PC-9 (cell line): ENCODE data around the gene FAM47A. TPM values are rescaled to one million over a fixed set of nuclear protein-coding genes. Genes with fewer than 3 reads are reported as not detected.

Experiments
- Bru-seq: library from RNA; stranded (reverse); fragments of 400-500 nt; gene quantifications from one replicate; lab custom pipeline; 2021; lab: Mats Ljungman, UMichigan
- BruChase-seq, 2 experiments: library from RNA; stranded (reverse); fragments of 400-500 nt; gene quantifications; one replicate each; lab custom pipeline; 2021; lab: Mats Ljungman, UMichigan
- BruUV-seq: library from RNA; stranded (reverse); fragments of 400-500 nt; replicated peaks from 2 replicates; lab custom pipeline; 2021; lab: Mats Ljungman, UMichigan
- CTCF ChIA-PET: fragments of 300-600 bp; sonication (Branson Sonifier 250); formaldehyde crosslinking; loops from one replicate; lab custom pipeline; 2022; ENCODE audit warnings: antibody characterized with exemption; lab: Charles Lee
- POLR2A ChIA-PET: fragments of 300-600 bp; sonication (Branson Sonifier 250); formaldehyde crosslinking; loops from one replicate; lab custom pipeline; 2022; ENCODE audit warnings: antibody characterized with exemption; ENCODE audit not compliant: unreplicated experiment; lab: Charles Lee
- DNase-seq, 2 experiments: peaks; one replicate each; pipeline versions ENCODE4 v3.0.0 to v3.0.0-alpha.2; 2015 to 2022; ENCODE audit warnings: mixed read lengths in 1 of 2
- H2AFZ ChIP-seq: fragments of 200-600 bp; sonication (generic); 2 replicates; pipeline ENCODE4 v1.8.1; 2017; ENCODE audit warnings: antibody characterized with exemption
- H3F3A ChIP-seq: fragments of 200-600 bp; sonication (generic); 2 replicates; pipeline ENCODE4 v1.8.1; 2017; ENCODE audit warnings: antibody characterized with exemption, mild to moderate bottlenecking, low read depth; ENCODE audit not compliant: insufficient read depth
- H3K27ac ChIP-seq: fragments of 200-600 bp; sonication (generic); 2 replicates; pipeline ENCODE4 v1.6.1; 2016; ENCODE audit warnings: mixed run types
- H3K27me3 ChIP-seq: fragments of 200-600 bp; sonication (generic); 2 replicates; pipeline ENCODE4 v1.6.1; 2016; ENCODE audit warnings: low read depth, mixed run types; ENCODE audit not compliant: insufficient read depth
- H3K36me3 ChIP-seq: fragments of 200-600 bp; sonication (generic); 2 replicates; pipeline ENCODE4 v1.6.1; 2016; ENCODE audit warnings: low read depth, mixed run types
- H3K4me1 ChIP-seq: fragments of 200-600 bp; sonication (generic); replicated peaks from 2 replicates; pipeline ENCODE4 v1.6.1; 2016; ENCODE audit warnings: mixed run types; ENCODE audit not compliant: insufficient read depth
- H3K4me2 ChIP-seq: fragments of 200-600 bp; sonication (generic); 2 replicates; pipeline ENCODE4 v1.6.1; 2017; ENCODE audit warnings: mixed run types
- H3K4me3 ChIP-seq: fragments of 200-600 bp; sonication (generic); 2 replicates; pipeline ENCODE4 v1.6.1; 2016; ENCODE audit warnings: mixed run types
- H3K79me2 ChIP-seq: fragments of 200-600 bp; sonication (generic); 2 replicates; pipeline ENCODE4 v1.6.1; 2017; ENCODE audit warnings: low read depth, mixed run types
- H3K9me2 ChIP-seq: fragments of 200-600 bp; sonication (generic); 2 replicates; pipeline ENCODE4 v1.8.1; 2017; ENCODE audit warnings: mild to moderate bottlenecking; ENCODE audit not compliant: insufficient read depth
- H3K9me3 ChIP-seq: fragments of 200-600 bp; sonication (generic); 2 replicates; pipeline ENCODE4 v1.8.1; 2016; ENCODE audit warnings: low read depth; ENCODE audit not compliant: insufficient read depth
- H4K20me1 ChIP-seq: fragments of 200-600 bp; sonication (generic); 2 replicates; pipeline ENCODE4 v1.8.1; 2017; ENCODE audit not compliant: insufficient read depth
- EZH2 ChIP-seq: fragments of 200-600 bp; sonication (generic); IDR thresholded peaks from 2 replicates; pipeline ENCODE4 v1.8.0; 2017; ENCODE audit warnings: antibody characterized with exemption, low read depth
- intact Hi-C: fragments of 100-400 bp; cut with micrococcal nuclease; formaldehyde crosslinking; loops from one replicate; pipeline ENCODE4 v1.10.0; 2022; ENCODE audit not compliant: unreplicated experiment
- long read RNA-seq: library from polyadenylated mRNA; stranded (forward); transcript quantifications from one replicate; pipeline ENCODE4 v2.0.0, GENCODE V29; 2022
- total RNA-seq: library from RNA; stranded (reverse); gene quantifications from 2 replicates; pipeline ENCODE4 v1.2.3, GENCODE V29; 2021
- TF ChIP-seq, protein P1 (sequence below): fragments of 200-600 bp; sonication (generic); conservative IDR thresholded peaks from 2 replicates; pipeline ENCODE4 v1.6.1; 2017; ENCODE audit warnings: mixed run types, antibody characterized with exemption, mild to moderate bottlenecking, moderate library complexity

FAM47A gene
- not detected in 2 replicates for total RNA-seq
- Bru-seq, nascent RNA = not detected
- BruChase-seq, experiment 1, labeled RNA remaining after a 2-hour chase = percentile 14 among the genes with signal in this experiment
- not detected for BruChase-seq, experiment 2, labeled RNA remaining after a 6-hour chase
- long read RNA-seq = 0 reads

- no peaks in the 10 kb centered on the region for H3K9me2 ChIP-seq
- H4K20me1 ChIP-seq = no peaks in the 10 kb centered on the region
- TF ChIP-seq, protein P1, sequence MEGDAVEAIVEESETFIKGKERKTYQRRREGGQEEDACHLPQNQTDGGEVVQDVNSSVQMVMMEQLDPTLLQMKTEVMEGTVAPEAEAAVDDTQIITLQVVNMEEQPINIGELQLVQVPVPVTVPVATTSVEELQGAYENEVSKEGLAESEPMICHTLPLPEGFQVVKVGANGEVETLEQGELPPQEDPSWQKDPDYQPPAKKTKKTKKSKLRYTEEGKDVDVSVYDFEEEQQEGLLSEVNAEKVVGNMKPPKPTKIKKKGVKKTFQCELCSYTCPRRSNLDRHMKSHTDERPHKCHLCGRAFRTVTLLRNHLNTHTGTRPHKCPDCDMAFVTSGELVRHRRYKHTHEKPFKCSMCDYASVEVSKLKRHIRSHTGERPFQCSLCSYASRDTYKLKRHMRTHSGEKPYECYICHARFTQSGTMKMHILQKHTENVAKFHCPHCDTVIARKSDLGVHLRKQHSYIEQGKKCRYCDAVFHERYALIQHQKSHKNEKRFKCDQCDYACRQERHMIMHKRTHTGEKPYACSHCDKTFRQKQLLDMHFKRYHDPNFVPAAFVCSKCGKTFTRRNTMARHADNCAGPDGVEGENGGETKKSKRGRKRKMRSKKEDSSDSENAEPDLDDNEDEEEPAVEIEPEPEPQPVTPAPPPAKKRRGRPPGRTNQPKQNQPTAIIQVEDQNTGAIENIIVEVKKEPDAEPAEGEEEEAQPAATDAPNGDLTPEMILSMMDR = no peak
- TF ChIP-seq EZH2 = no peak
- no peaks in the 10 kb centered on the region for H3F3A ChIP-seq
- CTCF ChIA-PET = no interaction called here
- H3K27ac ChIP-seq = no peak within 1 kb of the TSS
- H3K36me3 ChIP-seq = no peaks in the 10 kb centered on the region
- no peaks in the 10 kb centered on the region for H3K27me3 ChIP-seq
- H2AFZ ChIP-seq = no peak within 1 kb of the TSS
- H3K4me2 ChIP-seq = no peak within 1 kb of the TSS
- H3K79me2 ChIP-seq = no peaks in the 10 kb centered on the region
- no TSS peak for BruUV-seq
- no peaks in the 10 kb centered on the region for H3K4me1 ChIP-seq
- intact Hi-C loops = no loop called here
- POLR2A ChIA-PET = no interaction called here
- no peak within 1 kb of the TSS for H3K4me3 ChIP-seq
- DNase-seq = no peak
- H3K9me3 ChIP-seq = no peaks in the 10 kb centered on the region
These were observed at the start of gene FAM47A for GRCh38 chrX:34132028-34132427. TSS of gene FAM47A (minus strand) at chrX:34132314. CDS start at chrX:34132278, 36 bp downstream.

DNA sequence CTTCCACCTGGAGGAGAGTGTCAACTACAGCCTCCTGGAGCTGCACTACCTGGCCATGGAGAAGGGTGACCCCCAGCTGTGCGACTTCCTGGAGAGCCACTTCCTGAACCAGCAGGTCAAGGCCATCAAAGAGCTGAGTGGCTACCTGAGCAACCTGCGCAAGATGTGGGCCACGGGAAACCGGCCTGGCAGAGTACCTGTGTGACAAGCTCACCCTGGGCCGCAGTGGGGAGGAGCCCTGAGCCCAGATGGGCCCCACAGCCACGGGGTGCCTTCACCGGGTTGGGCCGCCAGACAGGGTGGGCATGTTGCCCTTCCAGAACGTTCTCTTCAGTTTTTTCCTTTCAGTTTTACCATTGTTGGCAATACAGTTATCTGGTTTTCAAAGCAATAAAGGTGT lies 15.2 kb upstream of the FAM47A start:
- no peak for DNase-seq
- Histone ChIP-seq H3F3A (no peaks in the 10 kb centered on the region), H3K9me2 (no peaks in the 10 kb centered on the region), H3K36me3 (no peaks in the 10 kb centered on the region), H3K27me3 (no peaks in the 10 kb centered on the region), H3K27ac (no peak overlapping the region), H4K20me1 (no peaks in the 10 kb centered on the region), H3K4me3 (no peak overlapping the region), H3K79me2 (no peaks in the 10 kb centered on the region), H2AFZ (no peak overlapping the region), H3K9me3 (no peaks in the 10 kb centered on the region), H3K4me1 (no peaks in the 10 kb centered on the region), H3K4me2 (no peak overlapping the region)
- ChIA-PET POLR2A (no interaction called here), CTCF (no interaction called here)
- intact Hi-C loops = no loop called here
- BruUV-seq = no TSS peak
- TF ChIP-seq EZH2 = no peak
- TF ChIP-seq, protein P1 = no peak

- H3K9me3 ChIP-seq = no peaks in the 10 kb centered on the region
- intact Hi-C loops = no loop called here
- DNase-seq = no peak
- H3F3A ChIP-seq = no peaks in the 10 kb centered on the region
- H3K27me3 ChIP-seq = no peaks in the 10 kb centered on the region
- no peaks in the 10 kb centered on the region for H3K4me1 ChIP-seq
- H3K4me2 ChIP-seq = no peak overlapping the region
- ChIA-PET POLR2A (no interaction called here), CTCF (no interaction called here)
- no peaks in the 10 kb centered on the region for H3K9me2 ChIP-seq
- H3K4me3 ChIP-seq = no peak overlapping the region
- H2AFZ ChIP-seq = no peak overlapping the region
- H3K27ac ChIP-seq = no peak overlapping the region
- BruUV-seq = no TSS peak
- no peaks in the 10 kb centered on the region for H3K79me2 ChIP-seq
- no peaks in the 10 kb centered on the region for H4K20me1 ChIP-seq
- no peaks in the 10 kb centered on the region for H3K36me3 ChIP-seq
- TF ChIP-seq EZH2 = no peak
- TF ChIP-seq, protein P1 = no peak
These were observed 14.8 kb upstream of the FAM47A start for GRCh38 chrX:34146906-34147305.
